GM19468 (cell line): ENCODE data around the gene GLIS1.
"Not testable (repeated sequence)": the region's sequence is repeated elsewhere in the genome, so short reads cannot be mapped to it uniquely, and the experiment has no call there.

ENCODE experiments used
- ATAC-seq: cut with Tn5 transposase; IDR thresholded peaks from one replicate; pipeline ENCODE4 v1.9.1; 2021; ENCODE audit warnings: mild to moderate bottlenecking, moderate library complexity, moderate number of reproducible peaks; ENCODE audit not compliant: unreplicated experiment; ENCODE audit errors: extremely low read depth

GLIS1 gene

DNA sequence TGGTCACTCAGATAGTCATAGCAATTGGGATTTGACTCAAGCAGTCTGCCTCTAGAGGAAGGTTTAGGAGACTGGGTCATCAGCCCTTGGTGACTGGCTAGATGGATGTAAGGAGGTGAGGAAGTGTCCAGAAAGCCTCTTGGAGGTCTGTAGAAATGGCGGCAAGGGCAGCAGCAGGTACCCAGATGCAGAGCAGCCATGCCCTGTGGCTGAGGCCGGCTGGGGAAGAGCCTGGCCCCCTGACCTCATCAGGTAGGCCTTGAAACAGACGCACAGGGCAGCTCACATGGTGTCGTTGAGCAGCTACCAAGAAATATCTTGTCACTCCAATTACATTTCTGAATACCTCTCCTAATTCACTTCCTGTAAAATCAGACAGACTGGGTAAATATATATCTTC lies 181.6 kb downstream of the GLIS1 start:
- no peak for ATAC-seq

DNA sequence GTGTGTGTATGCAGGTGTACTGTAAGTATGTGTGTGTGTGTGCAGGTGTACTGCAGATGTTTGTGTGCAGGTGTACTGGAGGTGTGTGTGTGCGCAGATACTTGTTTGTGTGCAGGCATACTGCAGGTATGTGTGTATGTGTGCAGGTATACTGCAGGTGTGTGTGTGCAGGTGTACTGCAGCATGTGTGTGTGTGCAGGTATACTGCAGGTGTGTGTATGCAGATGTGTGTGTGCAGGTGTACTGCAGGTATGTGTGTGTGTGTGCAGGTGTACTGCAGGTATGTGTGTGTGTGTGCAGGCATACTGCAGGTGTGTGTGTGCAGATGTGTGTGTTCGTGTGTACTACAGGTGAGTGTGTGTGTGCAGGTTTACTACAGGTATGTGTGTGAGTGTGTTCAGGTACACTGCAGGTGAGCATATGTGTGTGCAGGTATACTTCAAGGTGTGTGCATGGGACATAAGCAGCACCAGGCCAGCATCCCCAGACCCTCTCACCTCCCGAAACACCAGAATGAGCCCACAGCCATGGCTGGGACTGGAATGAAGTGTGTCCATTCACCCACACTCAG lies 182.2 kb downstream of the GLIS1 start:
- ATAC-seq, result no peak

DNA sequence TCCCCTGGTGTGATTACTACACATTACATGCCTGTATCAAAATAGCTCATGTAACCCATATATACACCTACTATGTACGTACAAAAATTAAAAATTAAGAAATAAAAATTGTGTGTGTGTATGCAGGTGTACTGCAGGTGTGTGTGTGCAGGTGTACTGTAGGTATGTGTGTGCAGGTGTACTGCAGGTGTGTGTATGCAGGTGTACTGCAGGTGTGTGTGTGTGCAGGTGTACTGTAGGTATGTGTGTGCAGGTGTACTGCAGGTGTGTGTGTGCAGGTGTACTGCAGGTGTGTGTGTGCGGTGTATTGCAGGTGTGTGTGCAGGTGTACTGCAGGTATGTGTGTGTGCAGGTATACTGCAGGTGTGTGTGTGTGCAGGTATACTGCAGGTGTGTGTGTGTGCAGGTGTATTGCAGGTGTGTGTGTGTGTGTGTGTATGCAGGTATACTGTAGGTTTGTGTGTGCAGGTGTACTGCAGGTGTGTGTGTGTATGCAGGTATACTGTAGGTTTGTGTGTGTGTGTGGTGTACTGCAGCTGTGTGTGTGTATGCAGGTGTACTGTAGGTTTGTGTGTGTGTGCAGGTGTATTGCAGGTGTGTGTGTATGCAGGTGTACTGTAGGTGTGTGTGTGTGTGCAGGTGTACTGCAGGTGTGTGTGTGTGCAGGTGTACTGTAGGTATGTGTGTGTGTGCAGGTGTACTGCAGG lies 183.2 kb downstream of the GLIS1 start:
- ATAC-seq, result not testable (repeated sequence)

DNA sequence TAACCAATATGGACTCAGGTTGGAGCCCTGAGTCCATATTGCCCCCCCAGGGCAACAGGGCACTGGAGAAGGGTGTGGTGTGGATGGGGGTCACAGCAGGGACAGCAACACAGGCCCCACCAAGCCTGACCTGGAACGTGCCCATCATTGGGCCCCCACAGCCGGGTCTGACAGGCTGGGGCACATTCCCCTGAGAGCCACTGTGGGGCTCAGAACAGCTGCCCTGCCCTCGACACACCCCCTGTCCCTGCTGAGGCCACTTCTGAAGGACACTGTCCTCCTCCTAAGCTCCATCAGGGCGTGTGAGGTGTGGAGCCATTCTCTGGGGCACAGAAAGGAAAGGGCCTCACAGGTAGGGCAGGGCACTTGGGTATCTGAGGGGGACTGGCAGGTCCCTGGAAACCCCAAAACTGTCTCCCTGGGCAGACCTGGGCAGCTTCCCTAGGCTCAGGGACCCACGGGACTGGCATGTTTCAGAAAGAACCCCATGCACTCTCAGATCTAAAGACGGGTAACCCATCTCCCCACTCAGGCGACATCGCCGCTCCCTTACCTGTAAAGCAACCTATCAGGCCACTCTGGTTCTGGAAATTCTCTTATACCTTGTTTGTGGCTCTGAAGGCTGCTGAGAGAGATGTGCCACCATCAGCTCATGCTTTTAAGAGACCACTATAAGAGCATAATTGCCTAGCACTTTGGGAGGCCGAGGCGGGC lies 184.2 kb downstream of the GLIS1 start:
- ATAC-seq, result no peak

- no peak for ATAC-seq
These were observed 185.0 kb downstream of the GLIS1 start for GRCh38 chr1:53553734-53554509.

DNA sequence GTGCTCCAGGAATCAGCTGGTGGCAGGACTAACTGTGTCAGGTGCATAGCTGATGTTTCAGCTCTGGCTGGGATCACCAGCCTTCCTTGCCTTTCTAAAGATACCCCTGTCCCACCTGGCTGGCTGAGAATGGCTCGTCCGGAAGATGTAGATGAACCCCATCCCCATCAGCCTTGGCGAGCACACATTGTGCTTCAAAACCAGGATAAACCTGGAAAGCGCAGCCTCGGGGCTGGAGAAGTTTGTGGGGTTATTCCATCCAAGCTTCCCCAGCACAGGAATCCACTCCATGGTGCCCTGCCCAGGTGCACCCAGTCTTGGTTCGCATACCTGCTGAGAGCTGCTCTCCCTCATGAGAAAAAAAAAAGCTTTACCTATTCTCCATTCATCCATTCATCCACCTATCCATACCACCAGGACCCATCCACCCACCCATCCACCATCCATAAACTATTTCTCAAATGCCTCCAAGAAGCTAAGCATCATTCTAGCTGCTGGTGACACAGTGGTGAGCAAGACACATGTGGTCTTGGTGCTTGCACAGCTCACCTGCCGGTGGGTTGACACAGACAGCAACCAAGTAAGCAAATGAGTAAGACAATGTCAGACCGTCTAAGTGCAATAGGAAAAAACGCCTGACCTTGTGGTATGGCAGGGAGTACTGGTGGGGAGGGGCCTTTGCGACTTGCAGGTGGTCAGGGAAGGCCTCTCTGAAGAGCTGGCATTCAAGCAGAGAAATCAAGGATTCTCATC lies 185.8 kb downstream of the GLIS1 start:
- no peak for ATAC-seq

GRCh38 chr1:53552146-53552861 lies 186.7 kb downstream of the GLIS1 start:
- ATAC-seq, result no peak

GRCh38 chr1:53551428-53551995 lies 187.5 kb downstream of the GLIS1 start:
- ATAC-seq, result no peak

- ATAC-seq, result no peak
These were observed 188.7 kb downstream of the GLIS1 start for GRCh38 chr1:53550201-53550741.

DNA sequence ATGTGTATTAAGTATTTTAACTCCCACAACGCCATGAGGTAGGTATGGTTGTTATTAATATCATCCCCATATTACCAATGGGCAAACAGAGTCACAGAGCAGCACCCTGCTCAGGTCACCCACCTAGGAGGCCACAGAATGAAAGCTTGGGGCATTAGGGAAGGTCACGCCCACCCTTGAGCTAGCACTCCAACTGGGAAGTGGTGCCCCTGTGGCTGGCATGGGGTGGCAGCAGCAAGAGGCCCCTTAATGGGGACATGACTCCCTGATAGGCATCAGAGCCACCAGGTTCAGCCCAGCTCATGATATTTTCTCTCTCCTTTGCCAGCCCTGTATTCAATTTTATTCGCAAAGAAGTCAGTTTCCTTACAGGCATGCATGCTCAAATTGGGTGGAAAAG lies 189.2 kb downstream of the GLIS1 start:
- no peak for ATAC-seq

DNA sequence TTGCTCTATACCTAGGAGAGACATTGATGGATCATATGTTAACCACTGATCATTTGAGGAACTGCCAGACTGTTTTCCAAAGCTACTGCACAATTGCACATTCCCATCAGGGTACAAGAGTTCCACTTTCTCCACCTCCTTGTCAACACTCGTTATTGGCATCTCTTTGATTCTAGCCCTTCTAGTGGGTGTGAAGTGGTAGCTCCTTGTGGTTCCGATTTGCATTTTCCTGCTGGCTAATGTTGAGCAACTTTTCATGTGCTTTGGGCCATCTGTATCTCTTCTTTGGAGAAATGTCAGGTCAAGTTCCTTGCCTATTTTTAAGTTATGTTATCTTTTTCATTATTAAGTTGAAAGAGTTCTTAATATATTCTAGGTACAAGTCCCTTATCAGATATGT lies 189.7 kb downstream of the GLIS1 start:
- no peak for ATAC-seq

- ATAC-seq, result no peak
These were observed 190.9 kb downstream of the GLIS1 start for GRCh38 chr1:53548031-53548491.

DNA sequence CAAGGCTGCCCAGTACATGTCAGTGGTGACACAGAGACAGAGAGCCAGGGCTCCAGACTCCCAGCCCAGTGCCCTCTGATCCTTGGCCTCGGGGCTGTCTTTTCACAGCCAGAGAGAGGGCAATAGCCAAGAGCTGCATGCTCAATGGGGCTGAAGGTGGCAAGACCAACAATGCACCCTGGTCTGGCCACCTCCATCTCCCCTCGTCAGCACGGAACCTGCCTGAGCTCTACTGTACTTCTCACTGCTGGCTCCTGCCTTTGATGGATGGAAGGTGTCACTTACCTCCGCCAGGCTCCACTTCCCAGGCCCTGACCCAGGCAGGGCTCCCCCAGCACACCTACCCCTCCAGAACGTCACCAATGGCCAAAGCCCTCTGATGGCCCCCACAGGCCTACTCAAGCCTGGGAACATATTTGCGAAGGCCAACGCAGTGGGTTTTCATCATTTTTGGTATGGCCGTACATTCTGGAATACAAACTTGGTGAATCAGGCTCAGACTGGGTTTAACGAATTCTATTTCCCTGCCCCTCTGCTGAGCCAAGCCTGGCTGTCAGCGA lies 191.7 kb downstream of the GLIS1 start:
- no peak for ATAC-seq

DNA sequence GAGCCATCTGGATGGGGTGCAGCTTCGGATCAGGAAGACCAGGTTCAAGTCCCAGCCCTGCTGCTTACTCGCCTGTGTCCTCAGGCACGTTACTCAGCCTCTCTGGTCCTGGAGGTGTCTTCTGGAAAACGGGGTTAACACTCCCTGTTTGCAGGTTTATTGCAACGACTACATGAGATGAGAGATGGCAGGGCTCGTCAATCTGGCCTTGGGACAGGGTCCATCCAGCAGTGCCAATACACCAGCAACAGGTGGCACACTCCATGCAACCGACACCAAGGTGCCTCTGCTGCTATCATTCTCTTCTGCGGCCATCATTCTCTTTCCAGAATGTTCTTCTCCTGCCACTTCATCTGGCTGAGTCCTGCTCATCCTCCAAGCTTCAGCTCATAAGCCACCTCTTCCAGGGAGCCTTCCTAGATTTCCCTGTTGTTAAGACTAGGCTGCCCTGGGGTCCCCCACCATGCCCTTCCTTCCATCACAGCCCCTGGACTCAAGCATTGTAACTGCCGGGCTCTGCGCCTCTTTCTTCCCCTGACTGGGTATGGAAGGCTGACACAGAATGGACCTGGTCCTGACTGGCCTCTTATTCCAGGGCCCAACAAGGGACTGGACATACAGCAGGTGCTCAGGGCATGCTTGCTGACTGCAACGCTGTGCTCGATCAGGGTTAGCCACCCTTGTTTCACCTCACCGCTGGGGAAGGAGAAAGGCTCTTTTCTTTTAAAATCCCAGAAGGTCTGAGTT lies 192.4 kb downstream of the GLIS1 start:
- no peak for ATAC-seq

DNA sequence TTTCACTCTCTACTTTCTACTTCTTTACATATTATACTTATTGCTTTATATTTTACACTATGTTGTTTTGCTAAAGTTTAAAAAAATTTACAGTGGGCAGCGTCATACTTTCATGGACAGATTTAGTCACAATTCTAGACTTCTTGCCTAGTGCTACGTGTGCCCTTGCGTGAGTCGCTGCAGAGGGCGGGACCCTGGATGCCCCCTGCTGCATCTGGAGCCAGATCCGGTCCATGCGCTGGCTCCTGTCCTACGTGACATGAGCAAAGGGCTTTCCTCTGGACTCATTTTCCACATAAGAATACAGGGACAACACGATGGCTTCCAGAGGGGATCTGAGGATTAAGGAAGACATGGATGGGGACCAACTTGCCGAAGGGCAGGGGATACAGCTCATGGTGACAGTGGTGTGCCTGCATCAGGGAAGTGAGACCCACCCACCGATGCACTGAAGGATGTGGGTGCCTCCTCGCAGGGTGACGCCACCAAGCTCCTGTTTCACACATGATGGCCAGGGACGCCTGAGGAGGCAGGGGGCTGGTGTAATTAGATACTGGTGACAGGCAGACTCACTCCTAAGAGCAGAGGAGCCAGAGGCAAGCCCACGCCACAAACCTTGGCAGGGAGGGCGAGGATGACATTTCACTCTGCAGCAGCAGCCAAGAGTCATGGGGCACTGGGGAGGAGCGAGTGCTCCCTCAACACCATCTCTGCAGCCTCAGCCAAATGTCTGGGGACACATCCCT lies 193.1 kb downstream of the GLIS1 start:
- ATAC-seq, result no peak

DNA sequence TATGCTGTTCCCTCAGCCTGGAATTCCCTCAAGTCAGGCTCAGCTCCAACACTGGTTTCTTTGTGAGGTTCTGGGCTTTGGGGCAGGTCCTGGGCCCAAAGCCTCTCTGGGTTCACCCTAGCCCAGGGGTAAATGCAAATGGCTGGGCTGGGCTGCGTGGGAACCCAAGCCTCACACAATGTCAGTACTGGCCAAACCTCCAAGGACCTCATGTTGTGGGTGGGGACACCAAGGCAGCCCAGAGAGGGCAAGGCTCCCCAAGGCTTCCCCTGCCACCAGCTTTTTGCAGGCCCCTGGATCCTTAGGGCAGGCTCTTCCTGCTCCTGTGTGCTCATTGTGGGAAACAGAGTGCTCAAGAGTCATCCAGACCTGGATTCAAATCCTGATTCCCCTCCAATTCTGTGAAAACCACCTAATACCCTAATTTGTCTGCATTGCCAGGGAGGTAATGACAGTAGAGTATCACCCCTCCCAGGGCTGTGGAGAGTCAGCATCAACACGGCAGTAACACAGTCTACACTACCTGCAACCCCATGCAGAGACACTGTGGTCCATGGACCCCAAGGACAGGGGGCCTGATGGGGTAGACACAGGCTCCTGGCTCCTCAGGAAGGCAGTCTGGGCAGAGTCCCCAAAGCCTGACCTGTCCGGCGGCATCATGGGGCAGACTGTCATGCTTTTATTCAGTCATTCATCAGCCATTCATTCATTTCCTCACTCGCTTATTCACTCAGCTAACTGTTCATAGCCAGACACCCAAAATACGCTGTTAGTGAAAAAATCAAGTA lies 194.0 kb downstream of the GLIS1 start:
- no peak for ATAC-seq
